A549 (cell line): ENCODE data around the gene SLC2A8. TPM values are rescaled to one million over a fixed set of nuclear protein-coding genes. Genes with fewer than 3 reads are reported as not detected.

Experiments used
- ATAC-seq, 2 experiments: fragments of 200-7000 bp in 1 of 2; fragments of >200 bp in 1 of 2; cut with Nextera tagmentation in 1 of 2; cut with Tn5 transposase in 1 of 2; 3 replicates each; pipeline versions ENCODE4 v1.8.0 to v1.9.1; 2018 to 2020; ENCODE audit warnings: mild to moderate bottlenecking in 1 of 2, moderate library complexity in 1 of 2
- CTCF ChIA-PET: fragments of 300-600 bp; sonication (Branson Sonifier 250); formaldehyde crosslinking; extraction: SDS; loops from one replicate; lab custom pipeline; 2021; ENCODE audit warnings: antibody characterized with exemption, inconsistent platforms; lab: Yijun Ruan, JAX
- POLR2A ChIA-PET: fragments of 350-600 bp; formaldehyde crosslinking; extraction: SDS; loops from one replicate; lab custom pipeline; 2021; ENCODE audit warnings: antibody characterized with exemption, inconsistent platforms; lab: Yijun Ruan, JAX
- DNase-seq, 2 experiments: peaks; one replicate each; pipeline versions ENCODE4 v3.0.0 to v3.0.0-alpha.2; 2011 to 2016; ENCODE audit warnings: low read depth in 1 of 2, low spot score in 1 of 2
- FAIRE-seq: peaks from 2 replicates; lab custom pipeline; 2011; peaks lifted over from hg19 to GRCh38; lab: Jason Lieb, UNC
- H3K27ac ChIP-seq, 2 experiments: fragments of >200 bp; sonication (Bioruptor Twin); formaldehyde crosslinking; 3 replicates each; pipeline ENCODE4 v1.5.1; 2016 to 2017
- H3K4me1 ChIP-seq: fragments of >200 bp; sonication (Bioruptor Twin); formaldehyde crosslinking; 3 replicates; pipeline ENCODE4 v1.6.1; 2016
- H3K4me2 ChIP-seq: fragments of >200 bp; sonication (Bioruptor Twin); formaldehyde crosslinking; 3 replicates; pipeline ENCODE4 v1.6.1; 2016
- H3K4me3 ChIP-seq: fragments of >200 bp; sonication (Bioruptor Twin); formaldehyde crosslinking; 3 replicates; pipeline ENCODE4 v1.5.1; 2016
- H3K9me3 ChIP-seq: fragments of >200 bp; sonication (Bioruptor Twin); formaldehyde crosslinking; 3 replicates; pipeline ENCODE4 v1.6.1; 2016
- BHLHE40 ChIP-seq: IDR thresholded peaks from 2 replicates; pipeline ENCODE4 v1.6.1; 2012; ENCODE audit warnings: low read depth, low read length, inconsistent platforms
- CBX8 ChIP-seq: fragments of 200-600 bp; sonication (generic); IDR thresholded peaks from 2 replicates; pipeline ENCODE4 v1.6.1; 2016
- EHF ChIP-seq: fragments of 250-450 bp; sonication (Bioruptor Pico); IDR thresholded peaks from 2 replicates; pipeline ENCODE4 v1.5.0; 2020; ENCODE audit warnings: mild to moderate bottlenecking
- EHMT2 ChIP-seq: fragments of 200-600 bp; sonication (generic); IDR thresholded peaks from 2 replicates; pipeline ENCODE4 v1.6.1; 2016; ENCODE audit warnings: antibody characterized with exemption, low read depth, mild to moderate bottlenecking, moderate library complexity
- FOSB ChIP-seq: fragments of 250-450 bp; sonication (Bioruptor Pico); IDR thresholded peaks from 2 replicates; pipeline ENCODE4 v1.5.0; 2020; ENCODE audit warnings: mild to moderate bottlenecking, moderate library complexity
- FOSL2 ChIP-seq, 2 experiments: fragments of 450-650 bp in 1 of 2; fragments of >200 bp in 1 of 2; sonication (Bioruptor Twin) in 1 of 2; formaldehyde crosslinking; IDR thresholded peaks; 2 replicates each; pipeline versions ENCODE4 v1.5.0 to v1.6.1; 2016 to 2020; ENCODE audit warnings: mild to moderate bottlenecking in 1 of 2, moderate library complexity in 1 of 2
- JUN ChIP-seq, 2 experiments: fragments of >200 bp; sonication (Bioruptor Twin); formaldehyde crosslinking; IDR thresholded peaks; 2 replicates in 1 of 2; 3 replicates in 1 of 2; pipeline ENCODE4 v1.6.1; 2016 to 2017
- MYC ChIP-seq: IDR thresholded peaks from 2 replicates; pipeline ENCODE4 v1.6.1; 2012; ENCODE audit warnings: mild to moderate bottlenecking, inconsistent platforms, low read length, improper control_type of control experiment, borderline replicate concordance
- RAD21 ChIP-seq, 2 experiments: fragments of >200 bp in 1 of 2; sonication (Bioruptor Twin) in 1 of 2; formaldehyde crosslinking in 1 of 2; IDR thresholded peaks in 1 of 2; conservative IDR thresholded peaks in 1 of 2; 2 replicates in 1 of 2; 3 replicates in 1 of 2; pipeline ENCODE4 v1.6.1; 2012 to 2018; ENCODE audit warnings: inconsistent platforms in 1 of 2
- RARB ChIP-seq: fragments of 250-450 bp; sonication (Bioruptor Pico); IDR thresholded peaks from 2 replicates; pipeline ENCODE4 v1.8.0; 2021; ENCODE audit warnings: mild to moderate bottlenecking, moderate library complexity
- RNF2 ChIP-seq: fragments of 200-600 bp; sonication (generic); IDR thresholded peaks from 2 replicates; pipeline ENCODE4 v1.6.1; 2016; ENCODE audit warnings: low read depth, mild to moderate bottlenecking, antibody characterized with exemption, moderate library complexity, borderline replicate concordance
- TP53 ChIP-seq: fragments of 250-450 bp; sonication (Bioruptor Pico); IDR thresholded peaks from 2 replicates; pipeline ENCODE4 v1.5.0; 2021; ENCODE audit warnings: mild to moderate bottlenecking, moderate library complexity
- ZC3H11A ChIP-seq: fragments of 450-650 bp; IDR thresholded peaks from 2 replicates; pipeline ENCODE4 v1.6.1; 2014; ENCODE audit warnings: antibody characterized with exemption, mild to moderate bottlenecking
- ZNF302 ChIP-seq: fragments of 250-450 bp; sonication (Bioruptor Pico); IDR thresholded peaks from 2 replicates; pipeline ENCODE4 v1.9.0; 2021; ENCODE audit warnings: inconsistent platforms, mild to moderate bottlenecking, moderate library complexity
- ZSCAN20 ChIP-seq: fragments of 250-450 bp; sonication (Bioruptor Pico); IDR thresholded peaks from 2 replicates; pipeline ENCODE4 v1.8.0; 2022; ENCODE audit warnings: mild to moderate bottlenecking, moderate library complexity
- WGBS: methylation state at CpG from one replicate; pipeline ENCODE4 v1.1.6; 2017; ENCODE audit errors: missing lambda C conversion rate; 5-methylcytosine and 5-hydroxymethylcytosine counted together
- polyA plus RNA-seq, 4 experiments: library from polyadenylated mRNA; depleted of rRNA in 3 of 4; stranded (reverse); fragments of >200 nt; fragmentation: RNase III in 1 of 4; extraction: RNeasy Plus Mini Kit Qiagen cat#74134 plus additional on column Dnase treatment in 1 of 4; gene quantifications; 2 replicates in 3 of 4; 3 replicates in 1 of 4; pipeline ENCODE4 v1.2.3, GENCODE V29; 2011 to 2017
- TF ChIP-seq, protein P1 (sequence below): fragments of >200 bp; sonication (Bioruptor Twin); formaldehyde crosslinking; IDR thresholded peaks from 3 replicates; pipeline ENCODE4 v1.5.1; 2016
- TF ChIP-seq, protein P2 (sequence below): fragments of 250-450 bp; sonication (Bioruptor Pico); IDR thresholded peaks from 2 replicates; pipeline ENCODE4 v1.5.0; 2020; ENCODE audit warnings: low read depth, mild to moderate bottlenecking, moderate library complexity
- TF ChIP-seq, protein P3 (sequence below): fragments of >200 bp; sonication (Bioruptor Twin); formaldehyde crosslinking; IDR thresholded peaks from 3 replicates; pipeline ENCODE4 v1.6.1; 2016
- TF ChIP-seq, protein P4 (sequence below): IDR thresholded peaks from 2 replicates; pipeline ENCODE4 v1.6.1; 2012; ENCODE audit warnings: low read depth, borderline replicate concordance
- TF ChIP-seq, protein P5 (sequence below): IDR thresholded peaks from 2 replicates; pipeline ENCODE4 v1.6.1; 2012

SLC2A8 gene
- polyA plus RNA-seq, 2 of the 4 experiments (the other 2 are of a cell fraction) = 7.3 to 16.0 TPM

DNA sequence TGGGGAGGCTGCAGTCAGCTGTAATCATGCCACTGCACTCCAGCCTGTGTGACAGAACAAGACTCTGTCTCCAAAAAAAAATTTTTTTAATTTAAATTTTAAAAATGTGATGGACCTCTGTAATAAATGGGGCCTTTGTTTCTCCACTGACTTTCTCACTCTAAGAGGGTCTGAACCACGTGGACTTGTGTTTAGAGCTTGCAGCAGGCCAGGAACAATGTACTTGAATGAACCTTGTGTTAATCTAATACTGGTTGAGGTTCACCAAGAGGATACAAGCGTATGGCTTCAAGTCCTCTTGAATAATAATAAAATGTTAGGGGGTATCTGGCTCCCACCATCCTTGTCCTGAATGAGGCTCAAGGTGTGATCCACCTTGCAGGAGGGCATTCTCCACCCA is 14.4 kb upstream of the SLC2A8 start:
- no peak for ATAC-seq
- WGBS = 88% methylated on average over 2 of the region's 2 CpGs
- H3K27ac ChIP-seq = peak overlapping the region in 1 of 2 experiments; percentile 12; a peak in 1 of 6 replicates
- POLR2A ChIA-PET = interaction anchor here (1.5 kb wide), 1 partner anchor 14 kb away, joined by 5 read pairs; the partner anchor contains the start of gene SLC2A8
- TF ChIP-seq BHLHE40 (no peak), JUN (IDR thresholded peaks at IDR 0.05) (no peak), ZC3H11A (no peak), RAD21 (conservative IDR thresholded peaks at IDR 0.05 in 1 of 2, IDR thresholded peaks at IDR 0.05 in 1 of 2) (no peak), ZSCAN20 (CRISPR knock-in tag) (no peak), EHF (CRISPR knock-in tag) (no peak), MYC (no peak), TP53 (CRISPR knock-in tag) (no peak), ZNF302 (no peak), RNF2 (no peak), RARB (CRISPR knock-in tag) (no peak), EHMT2 (no peak)
- TF ChIP-seq, protein P1, sequence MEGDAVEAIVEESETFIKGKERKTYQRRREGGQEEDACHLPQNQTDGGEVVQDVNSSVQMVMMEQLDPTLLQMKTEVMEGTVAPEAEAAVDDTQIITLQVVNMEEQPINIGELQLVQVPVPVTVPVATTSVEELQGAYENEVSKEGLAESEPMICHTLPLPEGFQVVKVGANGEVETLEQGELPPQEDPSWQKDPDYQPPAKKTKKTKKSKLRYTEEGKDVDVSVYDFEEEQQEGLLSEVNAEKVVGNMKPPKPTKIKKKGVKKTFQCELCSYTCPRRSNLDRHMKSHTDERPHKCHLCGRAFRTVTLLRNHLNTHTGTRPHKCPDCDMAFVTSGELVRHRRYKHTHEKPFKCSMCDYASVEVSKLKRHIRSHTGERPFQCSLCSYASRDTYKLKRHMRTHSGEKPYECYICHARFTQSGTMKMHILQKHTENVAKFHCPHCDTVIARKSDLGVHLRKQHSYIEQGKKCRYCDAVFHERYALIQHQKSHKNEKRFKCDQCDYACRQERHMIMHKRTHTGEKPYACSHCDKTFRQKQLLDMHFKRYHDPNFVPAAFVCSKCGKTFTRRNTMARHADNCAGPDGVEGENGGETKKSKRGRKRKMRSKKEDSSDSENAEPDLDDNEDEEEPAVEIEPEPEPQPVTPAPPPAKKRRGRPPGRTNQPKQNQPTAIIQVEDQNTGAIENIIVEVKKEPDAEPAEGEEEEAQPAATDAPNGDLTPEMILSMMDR = no peak
- TF ChIP-seq, protein P2, sequence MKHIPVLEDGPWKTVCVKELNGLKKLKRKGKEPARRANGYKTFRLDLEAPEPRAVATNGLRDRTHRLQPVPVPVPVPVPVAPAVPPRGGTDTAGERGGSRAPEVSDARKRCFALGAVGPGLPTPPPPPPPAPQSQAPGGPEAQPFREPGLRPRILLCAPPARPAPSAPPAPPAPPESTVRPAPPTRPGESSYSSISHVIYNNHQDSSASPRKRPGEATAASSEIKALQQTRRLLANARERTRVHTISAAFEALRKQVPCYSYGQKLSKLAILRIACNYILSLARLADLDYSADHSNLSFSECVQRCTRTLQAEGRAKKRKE (CRISPR knock-in tag) = no peak
- TF ChIP-seq, protein P3, sequence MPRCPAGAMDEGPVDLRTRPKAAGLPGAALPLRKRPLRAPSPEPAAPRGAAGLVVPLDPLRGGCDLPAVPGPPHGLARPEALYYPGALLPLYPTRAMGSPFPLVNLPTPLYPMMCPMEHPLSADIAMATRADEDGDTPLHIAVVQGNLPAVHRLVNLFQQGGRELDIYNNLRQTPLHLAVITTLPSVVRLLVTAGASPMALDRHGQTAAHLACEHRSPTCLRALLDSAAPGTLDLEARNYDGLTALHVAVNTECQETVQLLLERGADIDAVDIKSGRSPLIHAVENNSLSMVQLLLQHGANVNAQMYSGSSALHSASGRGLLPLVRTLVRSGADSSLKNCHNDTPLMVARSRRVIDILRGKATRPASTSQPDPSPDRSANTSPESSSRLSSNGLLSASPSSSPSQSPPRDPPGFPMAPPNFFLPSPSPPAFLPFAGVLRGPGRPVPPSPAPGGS = no peak
- TF ChIP-seq, all 56 proteins: peak for 0
- no peak for FAIRE-seq
- CTCF ChIA-PET = interaction anchor here (1.0 to 3.5 kb wide), 2 partner anchors 15 to 71 kb away, joined by 4 to 12 read pairs; partner anchors contain the start of gene SLC2A8
- Histone ChIP-seq H3K9me3 (peaks cover 6% of the 10 kb centered on the region; the same call in 2 of the 3 replicates), H3K4me2 (no peak overlapping the region), H3K4me3 (no peak overlapping the region), H3K4me1 (peaks cover 7% of the 10 kb centered on the region)
- no peak for DNase-seq

DNA sequence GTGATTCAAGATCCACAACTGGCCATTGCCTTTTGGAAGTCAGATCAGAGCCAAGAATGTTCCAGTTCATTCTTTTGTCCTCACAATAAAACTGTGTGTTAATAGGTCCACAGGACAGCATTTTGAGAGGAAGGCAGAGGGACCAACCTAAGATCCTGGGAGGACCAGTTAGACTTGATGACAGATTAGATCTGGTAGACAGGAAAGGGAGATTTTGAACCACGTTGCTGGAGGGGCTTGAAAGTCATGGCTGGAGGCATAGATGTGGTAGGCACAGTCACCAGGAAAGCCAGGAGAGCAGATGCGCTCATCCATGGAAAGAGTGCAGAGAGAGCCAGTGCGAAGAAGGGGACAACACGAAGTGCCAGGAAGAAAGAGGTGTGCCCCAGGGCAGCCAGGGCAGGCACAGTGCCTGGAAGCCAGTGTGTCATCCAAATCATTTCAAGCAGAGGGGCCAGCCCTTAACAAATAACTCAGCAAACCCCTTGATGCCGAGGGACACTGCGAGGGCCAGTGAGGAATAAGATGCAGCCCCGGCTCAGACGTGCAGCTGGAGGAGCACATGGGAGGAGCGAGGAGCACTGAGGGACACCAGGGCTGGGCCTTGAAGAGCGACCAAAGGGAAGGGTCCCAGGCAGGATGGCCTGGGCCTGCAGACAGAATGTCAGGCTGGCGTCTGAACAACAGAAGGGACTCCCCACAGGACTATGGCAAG is 12.8 kb upstream of the SLC2A8 start:
- TF ChIP-seq, protein P4, sequence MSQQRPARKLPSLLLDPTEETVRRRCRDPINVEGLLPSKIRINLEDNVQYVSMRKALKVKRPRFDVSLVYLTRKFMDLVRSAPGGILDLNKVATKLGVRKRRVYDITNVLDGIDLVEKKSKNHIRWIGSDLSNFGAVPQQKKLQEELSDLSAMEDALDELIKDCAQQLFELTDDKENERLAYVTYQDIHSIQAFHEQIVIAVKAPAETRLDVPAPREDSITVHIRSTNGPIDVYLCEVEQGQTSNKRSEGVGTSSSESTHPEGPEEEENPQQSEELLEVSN = no peak
- TF ChIP-seq CBX8 (no peak), FOSB (CRISPR knock-in tag) (no peak), FOSL2 (IDR thresholded peaks at IDR 0.05) (no peak), FOSL2 (CRISPR knock-in tag; IDR thresholded peaks at IDR 0.05) (no peak)
- TF ChIP-seq, protein P5, sequence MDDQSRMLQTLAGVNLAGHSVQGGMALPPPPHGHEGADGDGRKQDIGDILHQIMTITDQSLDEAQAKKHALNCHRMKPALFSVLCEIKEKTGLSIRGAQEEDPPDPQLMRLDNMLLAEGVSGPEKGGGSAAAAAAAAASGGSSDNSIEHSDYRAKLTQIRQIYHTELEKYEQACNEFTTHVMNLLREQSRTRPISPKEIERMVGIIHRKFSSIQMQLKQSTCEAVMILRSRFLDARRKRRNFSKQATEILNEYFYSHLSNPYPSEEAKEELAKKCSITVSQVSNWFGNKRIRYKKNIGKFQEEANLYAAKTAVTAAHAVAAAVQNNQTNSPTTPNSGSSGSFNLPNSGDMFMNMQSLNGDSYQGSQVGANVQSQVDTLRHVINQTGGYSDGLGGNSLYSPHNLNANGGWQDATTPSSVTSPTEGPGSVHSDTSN = no peak
- Histone ChIP-seq H3K4me3 (no peak overlapping the region), H3K27ac (peak overlapping the region in 1 of 2 experiments; percentile 57; a peak in 3 of 6 replicates), H3K9me3 (no peaks in the 10 kb centered on the region; the same call in 2 of the 3 replicates), H3K4me2 (no peak overlapping the region), H3K4me1 (peaks cover 22% of the 10 kb centered on the region)
- no peak for FAIRE-seq
- WGBS = 87% methylated on average over 11 of the region's 11 CpGs
- CTCF ChIA-PET = interaction anchor here (1.0 to 2.5 kb wide), 2 partner anchors 14 to 169 kb away, joined by 3 to 13 read pairs; partner anchors contain the start of gene SLC2A8
- no peak for ATAC-seq
- no peak for DNase-seq
- POLR2A ChIA-PET = no interaction called here
